LNCaP clone FGC (cell line): ENCODE data around the gene RPS6KC1.

Experiments
- DNase-seq: peaks from one replicate; pipeline ENCODE4 v3.0.0-alpha.2; 2011; ENCODE audit warnings: low read depth
- H3K4me3 ChIP-seq: 2 replicates; pipeline ENCODE4 v1.5.1; 2011; ENCODE audit warnings: mild to moderate bottlenecking, low read depth, low read length, control low read depth
- TF ChIP-seq, protein P1 (sequence below): IDR thresholded peaks from 2 replicates; pipeline ENCODE4 v1.5.1; 2012; ENCODE audit warnings: mild to moderate bottlenecking; ENCODE audit not compliant: control insufficient read depth, insufficient read depth; ENCODE audit errors: extremely low read depth

RPS6KC1 gene

GRCh38 chr1:213051127-213051880 is at the start of gene RPS6KC1:
TSS of gene RPS6KC1 (plus strand) at chr1:213051241. CDS start at chr1:213051405, 164 bp downstream.
- TF ChIP-seq, protein P1, sequence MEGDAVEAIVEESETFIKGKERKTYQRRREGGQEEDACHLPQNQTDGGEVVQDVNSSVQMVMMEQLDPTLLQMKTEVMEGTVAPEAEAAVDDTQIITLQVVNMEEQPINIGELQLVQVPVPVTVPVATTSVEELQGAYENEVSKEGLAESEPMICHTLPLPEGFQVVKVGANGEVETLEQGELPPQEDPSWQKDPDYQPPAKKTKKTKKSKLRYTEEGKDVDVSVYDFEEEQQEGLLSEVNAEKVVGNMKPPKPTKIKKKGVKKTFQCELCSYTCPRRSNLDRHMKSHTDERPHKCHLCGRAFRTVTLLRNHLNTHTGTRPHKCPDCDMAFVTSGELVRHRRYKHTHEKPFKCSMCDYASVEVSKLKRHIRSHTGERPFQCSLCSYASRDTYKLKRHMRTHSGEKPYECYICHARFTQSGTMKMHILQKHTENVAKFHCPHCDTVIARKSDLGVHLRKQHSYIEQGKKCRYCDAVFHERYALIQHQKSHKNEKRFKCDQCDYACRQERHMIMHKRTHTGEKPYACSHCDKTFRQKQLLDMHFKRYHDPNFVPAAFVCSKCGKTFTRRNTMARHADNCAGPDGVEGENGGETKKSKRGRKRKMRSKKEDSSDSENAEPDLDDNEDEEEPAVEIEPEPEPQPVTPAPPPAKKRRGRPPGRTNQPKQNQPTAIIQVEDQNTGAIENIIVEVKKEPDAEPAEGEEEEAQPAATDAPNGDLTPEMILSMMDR, result no peak
- peak; percentile 46 for DNase-seq
- H3K4me3 ChIP-seq, result peak within 1 kb of the TSS; percentile 73

DNA sequence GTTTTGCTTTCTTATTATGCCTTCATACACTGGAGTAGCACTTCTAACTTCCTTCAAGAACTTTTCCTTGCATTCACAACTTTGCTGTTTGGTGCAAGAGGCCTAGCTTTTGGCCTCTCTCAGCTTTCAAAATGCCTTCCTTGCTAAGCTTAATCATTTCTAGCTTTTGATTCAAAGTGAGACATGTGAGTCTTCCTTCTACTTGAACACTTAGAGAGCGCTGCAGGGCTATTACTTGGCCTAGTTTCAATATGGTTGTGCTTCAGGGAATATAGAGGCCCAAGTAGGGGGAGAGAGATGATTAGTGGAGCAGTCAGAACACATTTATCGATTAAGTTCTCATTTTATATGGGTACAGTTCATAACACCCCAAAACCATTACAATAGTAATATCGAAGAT is 47.8 kb upstream of the RPS6KC1 start:
- TF ChIP-seq, protein P1, result no peak
- no peak overlapping the region for H3K4me3 ChIP-seq

GRCh38 chr1:213008564-213008963 is 42.5 kb upstream of the RPS6KC1 start:
- no peak for DNase-seq
- H3K4me3 ChIP-seq, result no peak overlapping the region
- TF ChIP-seq, protein P1, result no peak

More for the DNA sequence above, 47.8 kb upstream of the RPS6KC1 start:
- DNase-seq, result no peak

- no peak for DNase-seq
- TF ChIP-seq, protein P1, result no peak
- H3K4me3 ChIP-seq, result peak overlapping the region; percentile 79
Observed at GRCh38 chr1:213014642-213015041, 36.4 kb upstream of the RPS6KC1 start.

DNA sequence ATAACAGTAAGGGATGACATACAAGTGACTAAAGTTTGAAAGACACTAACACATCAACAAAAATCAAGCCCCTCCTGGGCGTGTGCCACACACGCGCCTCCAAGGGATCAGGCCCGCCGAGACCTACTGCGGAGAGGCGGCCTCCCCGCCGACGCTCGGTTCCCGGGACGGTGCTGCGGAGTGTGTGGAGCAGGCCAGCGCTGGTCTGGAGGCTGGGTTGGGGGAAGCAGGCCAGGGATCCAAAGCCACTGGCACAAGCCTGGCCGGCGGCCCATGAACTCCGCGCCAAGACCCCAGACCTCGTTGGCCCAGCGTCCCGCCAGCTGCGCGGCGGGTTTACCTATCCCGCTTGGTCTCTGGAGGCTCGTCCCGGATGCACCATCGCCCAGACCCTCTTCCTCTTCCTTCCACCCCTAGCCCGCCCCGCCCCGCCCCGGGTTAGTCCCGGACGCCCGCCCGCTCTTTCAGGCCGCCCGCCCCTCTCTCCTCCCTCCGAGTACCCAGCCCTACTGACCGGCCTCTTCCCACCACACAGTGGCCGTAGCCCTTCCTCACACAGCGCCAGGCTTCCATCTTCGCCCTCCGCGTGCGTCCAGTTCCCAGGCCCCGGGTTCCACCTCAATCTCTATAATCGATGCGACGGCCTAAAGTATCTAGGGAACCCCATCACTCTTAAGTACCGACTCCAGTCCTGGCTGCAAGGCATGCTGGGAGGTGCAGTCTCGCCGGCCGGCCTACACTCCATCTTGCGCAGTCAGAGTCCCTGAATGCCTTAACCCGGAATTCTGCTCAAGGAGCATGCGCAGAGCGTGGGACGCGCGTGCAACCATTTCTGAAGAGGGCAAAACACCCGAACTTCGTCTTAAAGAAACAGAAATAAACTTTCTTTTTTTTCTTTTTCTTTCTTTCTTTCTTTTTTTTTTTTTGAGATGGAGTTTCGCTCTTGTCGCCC is 35.7 kb upstream of the RPS6KC1 start, which contains the start of gene ANGEL2:
Gene ANGEL2 (minus strand): TSS at position 769 of the 952 bp plus-strand sequence. CDS start 196 bp downstream, at position 573.
- peak; percentile 92 for DNase-seq
- peak within 1 kb of the TSS; percentile 79 for H3K4me3 ChIP-seq
- TF ChIP-seq, protein P1, result no peak

DNA sequence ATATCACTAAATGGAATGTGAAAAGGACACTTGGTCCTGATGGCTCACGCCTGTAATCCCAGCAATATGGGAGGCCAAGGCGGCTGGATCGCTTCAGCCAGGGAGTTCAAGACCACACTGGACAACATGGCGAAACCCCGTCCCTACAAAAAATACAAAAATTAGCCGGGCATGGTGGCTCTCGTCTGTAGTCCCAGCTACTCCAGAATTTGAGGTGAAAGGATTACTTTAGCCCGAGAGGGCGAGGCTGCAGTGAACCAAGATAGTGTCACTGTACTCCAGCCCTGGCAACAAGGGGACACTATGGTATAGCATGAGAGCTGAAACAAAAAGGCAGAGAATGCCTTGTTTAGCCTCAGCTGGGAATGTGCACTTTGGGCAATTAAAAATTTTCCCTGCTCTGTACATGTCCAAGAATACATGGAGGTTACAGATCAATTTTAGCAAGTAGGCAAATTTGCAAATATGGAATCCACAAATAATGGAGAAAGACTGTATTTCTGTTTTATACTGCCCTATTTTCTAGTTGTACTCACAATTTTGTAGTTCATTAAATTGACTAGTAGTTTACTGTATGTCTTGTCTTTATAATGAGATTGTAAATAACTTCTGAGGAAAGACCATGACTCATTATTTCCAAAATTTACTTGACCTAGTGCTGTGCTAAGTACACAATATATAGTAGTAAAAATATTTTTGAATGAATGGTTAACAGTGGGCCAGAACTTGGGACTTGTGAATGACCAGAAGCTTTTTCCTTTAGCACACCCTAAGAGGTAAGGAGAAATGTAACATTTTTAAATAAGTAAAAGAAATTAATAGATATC is 33.4 kb upstream of the RPS6KC1 start:
- TF ChIP-seq, protein P1, result no peak
- no peak for DNase-seq
- no peak overlapping the region for H3K4me3 ChIP-seq
